Activated T-helper 9 cell treated with anti-CD3 and anti-CD28 coated beads, Interleukin-2, amount 50 U/mL, for 16 hours (primary cell): ENCODE data around the gene NUAK2.
"Not testable (repeated sequence)": the region's sequence is repeated elsewhere in the genome, so short reads cannot be mapped to it uniquely, and the experiment has no call there.

Experiments
- DNase-seq: peaks from one replicate; pipeline ENCODE4 v3.0.0-alpha.2; 2020; ENCODE audit warnings: low read depth

NUAK2 gene

DNA sequence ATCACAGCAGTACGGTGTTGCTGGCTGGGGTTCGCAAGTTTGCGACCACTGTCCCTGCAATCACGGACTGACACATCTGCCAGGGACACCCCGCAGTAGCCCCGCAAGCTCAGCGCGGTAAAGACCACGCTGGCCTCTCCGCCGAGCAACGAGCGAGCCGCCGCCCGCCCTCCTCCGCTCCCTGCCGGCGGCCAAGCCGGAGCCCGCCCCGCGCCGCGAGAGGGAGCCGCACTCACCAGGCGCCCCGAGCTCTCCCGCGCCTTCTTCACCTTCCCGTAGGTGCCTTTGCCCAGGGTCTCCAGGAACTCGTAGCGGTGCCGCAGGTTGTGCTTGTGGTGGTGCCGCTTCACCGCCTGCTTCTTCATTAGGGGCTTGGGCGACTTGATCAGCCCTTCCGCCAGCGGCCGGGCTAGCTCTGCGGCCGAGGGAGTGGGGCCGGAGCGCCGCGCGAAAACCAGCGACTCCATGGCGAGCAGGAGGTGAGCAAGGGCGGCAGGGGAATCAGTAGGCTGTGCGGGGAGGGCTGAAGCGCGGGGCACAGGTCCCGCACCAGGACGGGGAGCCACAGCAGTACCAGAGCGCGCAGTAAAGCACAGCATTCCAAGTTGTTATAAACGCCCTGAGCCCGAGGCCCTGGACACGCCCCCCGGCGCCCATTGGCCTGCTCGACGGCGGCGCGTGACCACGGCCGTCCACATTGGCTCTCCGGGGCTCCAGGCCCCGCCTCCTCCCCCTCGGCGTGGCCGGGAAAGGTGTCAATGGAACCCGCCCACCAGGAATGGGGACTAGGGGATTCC, at the start of gene NUAK2:
Gene NUAK2, minus strand, starts transcription at position 584 of the 797 bp plus-strand sequence. Its CDS starts 117 bp downstream, at position 467.
- DNase-seq, result peak; percentile 79

GRCh38 chr1:205370780-205371179, 49.2 kb upstream of the NUAK2 start:
- DNase-seq, result no peak

GRCh38 chr1:205369701-205370123, 48.2 kb upstream of the NUAK2 start:
- DNase-seq, result no peak

GRCh38 chr1:205368478-205368877, 46.9 kb upstream of the NUAK2 start:
- no peak for DNase-seq

DNA sequence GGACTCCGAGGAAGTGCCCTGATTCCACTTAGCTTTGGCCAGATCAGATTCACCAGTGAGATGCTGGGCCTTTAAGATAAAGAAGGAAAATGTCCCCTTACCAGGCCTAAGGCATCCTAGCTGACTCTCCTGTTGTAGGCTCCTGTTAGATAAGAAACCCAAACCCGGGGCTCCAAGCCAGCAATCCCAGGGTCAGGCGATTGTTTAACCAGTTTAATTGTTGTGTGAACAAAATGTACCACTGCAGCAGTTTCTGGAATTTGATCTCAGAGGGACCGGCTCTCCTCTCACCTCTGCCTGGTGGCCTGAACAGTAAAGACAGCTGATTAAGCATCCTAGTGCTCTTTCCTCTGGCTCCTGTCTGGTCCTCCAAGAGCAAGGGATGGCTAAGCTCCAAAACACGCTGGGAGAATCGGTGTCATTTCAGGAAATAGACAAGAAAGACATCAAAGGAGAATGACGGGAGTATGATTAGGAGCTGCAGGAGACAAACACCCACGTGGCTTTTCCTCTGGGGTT, 44.5 kb upstream of the NUAK2 start:
- no peak for DNase-seq

GRCh38 chr1:205365086-205365485, 43.5 kb upstream of the NUAK2 start:
- DNase-seq, result not testable (repeated sequence)

- DNase-seq, result no peak
Measured at GRCh38 chr1:205360891-205361290, 39.3 kb upstream of the NUAK2 start.

DNA sequence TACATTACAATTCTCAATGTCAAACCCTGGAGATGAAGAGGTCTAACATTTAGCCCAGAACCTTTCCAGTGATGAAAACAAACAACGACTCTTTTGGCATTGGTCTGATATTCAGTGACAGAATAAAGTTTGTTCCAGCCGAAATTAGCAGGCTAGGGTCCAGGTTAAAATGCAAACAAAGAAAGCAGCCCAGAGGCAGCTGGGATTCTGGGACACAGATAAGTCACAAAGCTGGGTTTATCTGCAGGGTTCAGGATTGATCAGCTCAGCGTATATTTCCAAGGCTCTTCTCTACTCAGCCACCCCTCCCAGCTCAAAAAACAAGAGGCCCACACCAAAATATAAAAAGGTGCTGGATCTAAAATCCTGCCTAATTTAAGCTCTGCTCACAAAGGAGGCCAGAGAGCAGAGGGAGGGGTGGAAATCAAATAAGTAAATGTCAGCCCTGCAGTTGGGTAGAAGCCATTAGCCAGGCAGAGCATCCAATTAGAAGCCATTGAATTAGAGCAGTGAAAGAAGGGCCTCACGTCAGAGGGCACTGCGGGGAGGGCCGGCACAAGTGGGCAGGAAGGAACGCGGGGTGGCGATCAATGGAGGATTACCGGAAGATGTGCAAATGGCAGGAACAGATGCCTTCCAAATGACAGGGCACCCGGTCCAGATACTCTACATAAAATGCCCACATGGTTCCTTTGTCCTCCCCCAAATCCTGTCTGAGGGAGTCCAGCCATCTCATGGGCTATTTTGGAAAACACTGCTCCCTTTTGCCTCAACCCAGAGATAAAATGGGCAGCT, 38.4 kb upstream of the NUAK2 start:
- DNase-seq, result no peak

GRCh38 chr1:205358579-205358978, 37.0 kb upstream of the NUAK2 start:
- no peak for DNase-seq

GRCh38 chr1:205357567-205357966, 36.0 kb upstream of the NUAK2 start:
- no peak for DNase-seq

DNA sequence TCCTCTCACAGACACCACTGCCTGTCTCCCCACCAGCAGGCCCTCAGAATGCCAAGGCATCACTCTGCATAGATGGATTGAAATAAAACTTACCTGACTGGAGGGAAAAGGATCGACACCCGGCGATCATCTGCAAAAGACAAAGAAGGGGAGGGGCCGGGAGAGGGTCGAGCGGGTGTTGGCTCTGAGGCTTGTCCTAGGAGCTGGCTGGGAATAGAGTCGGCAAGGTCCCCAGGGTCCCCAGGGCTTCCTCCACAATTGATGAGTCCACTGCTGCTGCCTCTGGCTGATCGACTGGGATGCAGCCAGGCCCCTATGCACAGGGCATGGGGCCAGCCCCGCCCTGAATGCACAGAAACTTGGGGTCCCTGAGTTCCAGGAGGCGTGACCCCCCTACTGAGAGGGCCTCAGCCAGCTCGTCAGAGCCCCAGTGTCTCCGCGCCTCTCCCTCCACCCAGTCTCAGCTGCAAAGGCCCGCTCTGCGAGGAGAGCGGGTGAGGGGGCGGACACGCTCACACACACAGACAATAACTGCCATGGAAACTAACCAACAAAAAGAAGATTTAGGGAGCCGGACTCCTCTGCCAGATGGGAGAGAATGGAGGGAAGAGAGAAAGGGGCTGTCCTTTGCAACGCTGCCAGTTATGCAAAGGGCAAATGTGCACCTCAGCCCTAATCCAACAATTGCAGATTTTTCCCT, 35.0 kb upstream of the NUAK2 start, which contains the start of gene KLHDC8A:
Gene KLHDC8A, minus strand, starts transcription at position 483 of the 700 bp plus-strand sequence. CDS start 13,318 bp downstream, outside the sequence.
- DNase-seq, result no peak

DNA sequence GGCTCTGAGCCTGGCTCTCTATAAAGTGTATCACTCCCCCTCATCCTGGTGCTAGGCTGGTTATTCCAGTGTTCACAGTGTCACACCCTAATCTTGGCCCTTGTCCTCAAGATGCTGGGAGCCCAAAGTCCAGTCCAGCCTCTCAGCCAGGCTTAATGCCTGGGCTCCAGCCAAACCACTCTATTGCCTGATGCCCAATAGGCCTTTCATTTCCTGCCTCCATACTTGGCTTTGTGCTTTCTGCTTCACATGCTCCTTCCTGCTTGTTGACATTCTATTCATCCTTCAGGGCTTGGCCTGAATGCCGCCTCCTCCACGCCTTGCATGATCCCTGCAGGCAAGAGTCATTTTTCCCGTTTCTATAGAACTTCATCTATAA, 33.5 kb upstream of the NUAK2 start:
- no peak for DNase-seq

DNA sequence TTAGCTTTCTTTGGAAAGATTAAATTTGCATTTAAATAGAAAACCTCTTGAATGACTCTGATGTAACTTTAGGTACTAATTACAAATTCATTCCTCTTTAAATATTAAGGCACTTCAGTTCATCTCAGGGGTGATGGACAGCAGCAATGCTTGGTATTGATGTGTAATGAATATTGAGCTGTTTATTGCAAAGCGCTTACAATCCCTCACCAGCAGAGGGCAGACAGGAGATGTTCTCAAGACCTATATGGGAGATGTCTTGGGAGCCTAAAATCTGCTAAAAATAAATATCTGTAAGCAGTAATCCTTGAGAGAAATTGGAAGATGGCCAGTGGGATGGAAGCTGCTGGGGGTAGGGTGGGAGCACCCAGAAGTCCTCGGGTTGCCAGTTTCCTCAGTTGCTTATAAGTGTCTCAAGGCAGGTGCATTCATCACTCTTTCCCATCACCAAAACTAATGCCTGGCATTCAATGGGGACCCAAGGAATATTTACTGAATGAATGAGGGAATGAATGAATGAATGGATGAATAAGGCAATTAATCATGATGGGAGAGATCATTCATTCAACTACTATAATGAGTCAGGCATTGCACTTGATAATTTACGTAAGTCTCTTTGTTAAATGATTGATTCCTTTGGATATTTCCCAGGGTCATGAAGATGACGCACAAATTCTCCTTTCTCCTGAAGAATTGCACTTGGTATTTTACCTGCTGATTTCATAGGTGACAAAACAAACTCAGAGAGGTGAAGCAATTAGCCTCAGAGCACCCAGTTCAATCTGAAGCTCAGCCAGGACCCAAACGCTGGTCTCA, 32.9 kb upstream of the NUAK2 start:
- peak; percentile 25 for DNase-seq

DNA sequence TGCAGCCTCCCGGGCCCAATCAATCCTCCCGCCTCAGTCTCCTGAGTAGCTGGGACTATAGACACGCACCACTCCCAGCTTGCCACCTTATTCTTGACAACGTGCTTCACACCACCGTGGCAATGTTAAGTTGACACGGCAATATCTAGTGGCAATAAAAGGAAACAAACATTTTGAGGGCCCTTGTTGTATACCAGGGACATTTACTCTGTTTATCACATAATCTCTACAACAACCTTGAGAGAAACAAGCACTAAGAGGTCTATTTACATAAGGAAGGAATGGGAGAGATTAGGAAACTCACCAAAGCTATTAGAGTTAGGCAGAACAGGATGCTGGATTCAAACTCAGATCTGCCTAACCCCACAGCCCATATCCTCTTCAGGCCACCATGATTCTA, 32.1 kb upstream of the NUAK2 start:
- DNase-seq, result no peak

- DNase-seq, result no peak
Measured at GRCh38 chr1:205353191-205353590, 31.6 kb upstream of the NUAK2 start.

- DNase-seq, result no peak
Measured at GRCh38 chr1:205351984-205352713, 30.6 kb upstream of the NUAK2 start.

DNA sequence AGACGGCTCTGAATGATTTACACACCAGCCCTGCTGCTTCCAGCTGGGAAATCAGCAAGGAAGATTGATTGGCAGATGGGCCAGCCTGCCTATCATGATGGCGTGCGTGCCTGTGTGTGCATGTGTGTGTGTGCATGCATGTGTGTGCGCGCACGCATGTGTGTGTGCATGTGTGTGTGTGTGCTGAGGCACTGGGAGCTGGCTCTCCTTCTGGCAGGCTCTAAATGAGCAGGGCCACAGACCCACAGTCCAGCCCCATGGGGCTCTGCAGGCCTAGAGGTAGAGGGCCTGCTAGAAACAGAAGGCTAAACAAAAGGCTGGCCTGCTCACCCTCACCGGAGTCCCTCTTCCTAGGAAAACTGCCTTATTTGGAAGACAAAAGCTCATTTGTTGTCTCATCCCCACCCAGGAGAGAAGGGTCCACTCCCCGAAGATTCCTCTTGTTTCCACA, 29.2 kb upstream of the NUAK2 start:
- no peak for DNase-seq

- DNase-seq, result no peak
Measured at GRCh38 chr1:205350124-205350523, 28.6 kb upstream of the NUAK2 start.

DNA sequence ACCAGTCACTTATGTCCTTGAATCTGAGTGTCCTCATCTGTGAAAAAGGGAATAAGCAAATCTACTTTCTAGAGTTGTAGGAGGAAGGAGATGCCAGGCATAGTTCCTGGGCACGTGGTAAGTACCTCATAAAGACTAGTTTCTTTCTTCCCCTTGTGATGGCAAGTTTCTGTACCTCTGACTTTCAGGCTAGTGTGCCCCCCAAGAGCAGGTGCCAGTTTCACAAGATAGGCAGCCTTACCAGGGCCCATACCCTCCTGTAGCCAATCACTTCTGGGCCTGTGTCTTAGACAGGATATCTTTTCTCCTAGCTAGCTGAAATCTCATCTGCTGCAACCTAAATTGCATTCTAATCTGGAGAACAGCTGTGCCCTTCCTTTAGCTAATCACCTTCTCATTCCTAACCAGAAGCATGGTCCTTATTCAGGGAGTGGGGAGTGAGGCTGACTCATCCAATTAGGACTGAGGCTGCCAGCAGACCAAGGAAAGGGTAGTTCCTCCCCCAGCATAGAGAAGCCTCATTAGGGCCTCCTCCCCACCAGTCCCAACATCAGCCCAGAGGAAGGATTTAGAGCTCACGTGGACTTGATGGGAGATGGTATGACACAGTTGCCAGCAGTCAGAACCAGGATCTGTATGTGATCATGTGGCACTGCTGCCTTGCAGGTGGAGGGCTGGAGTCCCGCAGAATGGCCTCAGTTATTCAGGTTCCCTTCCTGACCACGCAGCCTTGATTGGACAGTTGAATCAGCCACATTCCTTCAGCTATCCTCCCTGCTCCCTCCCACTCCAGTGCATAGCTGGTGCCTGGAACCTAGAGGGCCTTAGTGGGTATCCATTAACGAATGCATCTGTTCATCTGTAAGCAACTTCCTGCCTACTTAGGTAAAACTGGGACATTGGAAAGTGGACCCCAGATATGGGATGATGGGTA, 27.3 kb upstream of the NUAK2 start:
- no peak for DNase-seq
